NCI-H1694 treated with DMSO at 0.1 percent for 48 hours (cell line): Measurements from ENCODE around the gene C1orf210.
A peak's percentile ranks its signal among the peaks of the same experiment; 100 is the strongest.

Experiments
- DNase-seq: peaks from one replicate; lab custom pipeline; 2025; lab: John Stamatoyannopoulos, UW

C1orf210 gene

DNA sequence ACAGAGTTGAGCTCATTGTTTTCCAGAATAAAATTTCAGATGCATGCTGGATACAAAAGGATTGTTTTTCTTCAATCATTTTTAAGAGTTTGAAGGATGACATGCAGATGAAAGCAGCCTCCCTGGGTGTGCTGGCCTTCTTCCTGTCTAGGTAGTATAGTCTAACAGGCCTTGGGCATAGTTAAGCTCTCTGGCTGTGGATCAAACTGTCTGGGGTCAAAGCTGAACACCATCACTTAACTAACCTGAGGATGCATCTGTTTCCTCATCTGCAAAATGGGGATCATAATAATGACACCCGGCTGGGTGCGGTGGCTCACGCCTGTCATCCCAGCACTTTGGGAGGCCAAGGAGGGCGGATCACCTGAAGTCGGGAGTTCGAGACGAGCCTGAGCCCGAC, 9.4 kb upstream of the C1orf210 start:
- DNase-seq = no peak

DNA sequence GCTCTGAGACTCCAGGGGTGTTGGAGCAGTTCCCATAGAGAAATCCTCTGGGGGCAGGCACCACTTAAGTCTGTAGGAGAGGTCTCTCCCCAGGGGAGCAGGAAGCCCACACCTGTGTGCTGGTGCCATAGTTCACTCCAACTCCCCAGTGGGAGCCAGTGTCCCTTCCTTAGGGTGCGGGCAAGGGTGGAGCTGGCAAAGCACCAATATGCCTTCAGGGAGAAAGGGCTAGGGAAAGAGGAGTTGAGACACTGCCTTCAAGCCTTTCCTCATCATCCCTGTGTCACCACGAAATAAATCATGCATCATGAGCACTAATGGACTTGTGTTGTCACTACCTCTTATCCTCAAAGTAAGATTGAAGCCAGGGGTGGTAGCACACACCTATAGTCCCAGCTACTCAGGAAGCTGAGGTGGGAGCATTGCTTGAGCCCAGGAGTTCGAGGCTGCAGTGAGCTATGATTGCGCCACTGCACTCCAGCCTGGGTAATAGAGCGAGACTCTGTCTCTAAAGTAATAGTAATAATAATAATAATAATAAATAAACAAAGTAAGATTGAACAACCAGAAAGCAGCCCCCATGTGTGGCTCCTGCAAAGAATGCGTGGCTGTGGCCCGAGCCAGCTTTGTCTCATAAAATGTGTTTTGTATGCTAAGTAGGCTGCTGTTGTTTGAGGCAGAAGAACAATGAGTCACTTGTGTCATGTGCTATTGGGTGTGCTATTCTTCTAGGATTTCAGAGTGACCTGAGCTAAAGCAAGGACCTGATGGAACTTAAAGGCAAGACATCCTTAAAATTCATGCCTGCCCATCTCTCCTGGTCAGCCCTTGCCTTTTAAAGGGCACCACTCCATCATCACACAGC, 8.7 kb upstream of the C1orf210 start:
- no peak for DNase-seq

DNA sequence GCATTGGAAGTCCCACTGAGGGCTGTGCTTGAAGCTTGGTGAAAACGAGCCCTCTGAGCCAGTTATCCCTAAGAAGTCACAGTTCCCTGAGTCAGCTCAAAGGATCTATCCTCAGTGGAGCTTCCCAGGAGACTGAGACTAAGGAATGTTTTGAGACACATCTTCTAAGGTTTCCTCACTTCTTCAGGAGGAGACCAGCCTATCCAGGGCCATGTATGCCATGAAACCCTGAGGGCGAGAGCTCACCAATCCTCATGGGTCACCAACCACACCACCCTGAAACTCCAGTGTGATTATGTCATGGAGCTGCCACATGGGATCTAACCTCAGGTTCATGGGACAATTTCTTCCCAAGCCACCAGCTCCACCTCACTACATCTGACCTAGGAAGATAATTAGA, 7.8 kb upstream of the C1orf210 start:
- no peak for DNase-seq

DNA sequence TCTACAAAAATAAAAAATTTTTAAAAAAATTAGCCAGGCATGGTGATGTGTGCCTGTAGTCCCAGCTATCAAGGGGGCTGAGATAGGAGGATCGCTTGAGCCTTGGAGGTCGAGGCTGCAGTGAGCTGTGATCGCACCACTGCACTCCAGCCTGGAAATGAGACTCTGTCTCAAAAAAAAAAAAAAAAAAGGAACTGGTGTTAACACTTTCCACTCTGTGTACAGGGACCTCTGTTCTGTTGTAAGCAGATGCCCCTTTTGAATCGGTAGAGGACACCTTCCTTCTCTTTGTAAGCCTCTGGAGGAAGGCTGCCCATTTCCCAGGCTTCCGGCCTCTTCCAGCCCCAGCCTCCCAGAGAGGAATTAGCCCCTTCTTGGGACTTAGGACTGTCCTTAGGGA, 7.3 kb upstream of the C1orf210 start:
- no peak for DNase-seq

DNA sequence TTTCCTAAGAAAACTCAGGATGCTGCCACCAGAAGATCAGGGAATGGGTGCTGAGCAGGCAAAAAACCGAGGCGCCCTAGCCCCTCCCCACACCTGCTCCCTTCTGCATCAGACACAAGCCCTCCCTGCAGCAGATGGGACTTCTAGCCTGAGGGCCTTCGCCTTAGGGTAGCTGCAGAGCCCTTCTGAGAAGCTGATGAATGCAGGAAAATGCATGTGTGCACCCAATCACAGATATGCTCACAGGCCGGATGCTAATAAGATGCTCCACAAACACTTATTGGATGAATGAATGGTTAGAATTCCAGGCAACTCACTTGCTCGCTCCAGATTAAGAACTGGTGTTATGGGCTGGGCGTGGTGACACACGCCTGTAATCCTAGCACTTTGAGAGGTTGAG, 6.8 kb upstream of the C1orf210 start:
- peak; percentile 35 for DNase-seq

DNA sequence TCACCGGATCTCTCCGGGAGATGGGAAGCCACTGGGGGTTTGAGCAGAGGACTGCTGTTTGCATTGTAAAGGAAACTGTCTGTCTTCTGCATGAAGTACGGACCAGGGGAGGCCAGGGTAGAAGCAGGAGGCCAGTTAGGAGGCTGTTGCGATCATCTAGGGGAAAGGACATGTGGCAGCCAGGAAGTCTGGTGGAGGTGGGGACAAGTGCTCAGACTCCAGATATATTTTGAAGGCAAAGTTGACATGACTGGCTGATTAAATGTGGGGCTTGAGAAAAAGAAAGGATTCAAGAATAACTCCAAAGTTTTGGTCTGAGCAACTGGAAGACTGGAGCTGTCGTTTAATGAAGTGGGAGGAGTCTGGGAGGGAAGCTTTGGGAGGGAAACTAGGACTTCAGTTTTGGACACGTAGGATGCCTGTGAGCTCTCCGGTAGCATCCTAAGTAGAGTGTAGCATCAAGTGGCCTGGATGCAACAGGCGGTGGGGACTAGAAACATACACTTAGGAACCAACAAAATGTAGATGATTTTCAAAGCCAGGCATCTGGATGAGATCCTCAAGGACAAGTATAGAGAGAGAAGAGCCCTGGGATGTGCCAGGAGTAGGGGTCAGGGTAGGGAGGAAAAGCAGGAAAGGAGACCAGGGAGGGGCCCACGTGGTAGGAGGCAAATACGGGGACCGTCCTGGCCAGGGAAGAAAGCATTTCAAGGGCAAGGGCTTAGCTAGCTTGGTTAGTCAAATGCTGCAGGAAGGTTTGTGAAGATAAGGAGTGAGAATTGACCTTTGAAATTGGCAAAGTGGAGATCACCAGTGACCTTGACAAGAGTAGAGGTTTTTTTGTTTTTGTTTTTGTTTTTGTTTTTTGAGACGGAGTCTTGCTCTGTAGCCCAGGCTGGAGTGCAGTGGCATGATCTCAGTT, 3.7 kb upstream of the C1orf210 start:
- no peak for DNase-seq

DNA sequence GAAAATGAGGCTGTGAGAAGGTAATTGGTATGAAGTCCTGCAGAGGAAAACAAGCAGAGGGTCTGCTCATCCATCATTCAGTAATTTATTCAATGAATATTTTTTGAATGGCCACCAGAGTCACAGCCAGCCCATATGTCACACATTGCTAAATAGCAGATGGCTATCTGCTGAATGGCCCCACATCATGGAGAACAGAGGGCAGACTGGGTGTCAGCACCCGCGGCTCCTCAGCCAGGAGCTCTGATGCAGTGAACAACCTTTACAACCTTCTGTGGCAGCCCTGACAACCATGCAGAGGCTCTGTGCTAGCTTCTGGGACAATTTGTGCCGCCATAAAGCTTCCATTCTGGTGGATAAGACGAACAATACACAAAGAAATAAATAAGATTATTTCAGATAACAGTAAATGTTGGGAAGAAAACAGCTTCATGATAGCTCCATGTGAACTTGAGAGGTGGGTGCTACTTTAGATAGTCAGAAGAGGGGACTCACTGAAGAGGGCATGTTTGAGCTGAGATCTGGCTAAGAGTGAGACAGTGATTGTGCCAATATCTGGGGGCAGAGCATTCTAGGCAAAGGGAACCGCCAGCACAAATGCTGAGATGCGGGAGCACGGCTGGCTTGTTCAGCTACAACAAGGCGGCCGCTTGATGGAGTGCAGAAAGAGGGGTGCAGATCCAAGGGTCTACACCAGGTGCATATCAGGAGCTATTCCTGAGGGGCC, 2.8 kb upstream of the C1orf210 start:
- DNase-seq = peak; percentile 38

DNA sequence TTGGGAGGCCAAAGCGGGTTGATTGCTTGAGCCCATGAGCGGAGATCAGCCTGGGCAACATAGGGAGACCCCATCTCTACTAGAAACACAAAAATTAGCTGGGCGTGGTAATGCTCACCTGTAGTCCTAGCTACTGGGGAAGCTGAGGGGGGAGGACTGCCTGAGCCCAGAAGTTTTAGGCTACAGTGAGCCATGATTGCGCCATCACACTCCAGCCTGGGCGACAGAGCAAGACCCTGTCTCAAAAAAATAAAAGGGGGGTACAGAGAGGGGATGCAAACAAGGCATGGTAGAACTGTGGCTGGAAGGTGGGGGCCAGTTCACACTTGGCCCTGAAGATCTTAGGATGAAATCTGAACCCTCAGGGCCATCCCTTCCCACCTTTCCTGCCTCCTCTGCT, 1.2 kb upstream of the C1orf210 start:
- DNase-seq = no peak

DNA sequence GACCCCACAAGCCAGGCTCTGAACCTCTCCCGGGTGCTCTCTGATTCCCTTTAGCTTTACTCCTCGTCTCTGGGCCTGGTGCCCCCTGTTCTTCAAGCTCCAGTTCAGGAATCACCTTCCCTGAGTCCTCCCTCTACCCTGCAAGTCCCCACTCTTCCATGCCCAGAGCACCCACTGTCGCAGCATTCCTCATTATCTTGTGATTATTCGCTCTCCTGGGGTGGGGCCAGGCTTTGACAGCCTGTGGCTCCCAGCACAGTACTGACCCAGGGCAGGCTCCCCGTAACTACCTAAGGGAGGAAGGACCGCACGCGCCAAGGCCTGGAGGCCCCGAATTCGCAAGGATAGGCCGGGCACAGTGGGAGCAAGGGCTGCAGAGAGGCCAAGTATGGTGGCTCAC, 734 bp upstream of the C1orf210 start:
- DNase-seq = no peak

DNA sequence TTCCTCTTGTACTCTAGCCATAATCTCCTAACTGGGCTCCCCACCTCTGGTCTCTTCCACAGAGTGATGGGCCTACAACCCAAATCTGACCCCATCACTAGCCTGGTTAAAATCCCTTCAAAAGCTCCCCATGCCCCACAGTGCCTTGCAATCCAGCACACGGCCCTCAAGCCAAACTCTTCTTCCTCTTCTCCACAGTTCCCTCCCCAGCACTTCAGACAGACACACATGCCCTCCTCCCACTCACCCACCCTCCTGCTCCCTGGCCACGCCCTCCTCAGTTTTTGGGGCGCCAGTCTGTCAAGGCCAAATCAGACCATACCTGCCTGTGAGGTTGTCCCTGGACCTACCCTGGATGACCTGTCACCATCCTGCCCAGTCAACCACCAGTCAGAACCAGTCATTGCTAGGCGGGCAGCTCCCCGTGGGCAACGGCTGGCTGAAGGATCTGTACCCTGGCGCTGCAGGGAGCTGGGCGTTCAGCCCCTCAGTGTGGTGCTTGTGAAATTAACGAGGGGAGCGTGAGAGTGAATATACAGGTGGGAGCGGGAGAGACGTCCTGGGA, 753 bp downstream of the C1orf210 start:
- no peak for DNase-seq

DNA sequence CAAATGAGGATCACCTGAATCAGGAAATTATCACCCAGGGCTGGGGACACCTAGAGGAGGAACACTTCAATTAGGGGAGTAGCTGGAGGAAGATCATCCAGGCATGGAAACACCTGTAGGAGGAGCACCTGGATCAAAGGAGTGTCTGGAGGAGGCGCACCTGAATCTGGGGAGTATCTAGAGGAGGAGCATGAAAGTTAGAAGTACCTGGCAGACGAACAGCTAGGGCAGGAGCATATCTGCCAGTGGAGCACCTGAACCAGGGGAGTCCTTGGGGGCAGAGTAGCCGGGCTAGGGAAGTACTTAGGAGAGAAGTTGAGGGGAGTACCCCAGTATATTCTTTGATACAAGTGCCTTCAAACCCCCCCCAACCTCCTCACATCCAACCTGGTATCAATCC, 1.3 kb downstream of the C1orf210 start:
- DNase-seq = no peak

DNA sequence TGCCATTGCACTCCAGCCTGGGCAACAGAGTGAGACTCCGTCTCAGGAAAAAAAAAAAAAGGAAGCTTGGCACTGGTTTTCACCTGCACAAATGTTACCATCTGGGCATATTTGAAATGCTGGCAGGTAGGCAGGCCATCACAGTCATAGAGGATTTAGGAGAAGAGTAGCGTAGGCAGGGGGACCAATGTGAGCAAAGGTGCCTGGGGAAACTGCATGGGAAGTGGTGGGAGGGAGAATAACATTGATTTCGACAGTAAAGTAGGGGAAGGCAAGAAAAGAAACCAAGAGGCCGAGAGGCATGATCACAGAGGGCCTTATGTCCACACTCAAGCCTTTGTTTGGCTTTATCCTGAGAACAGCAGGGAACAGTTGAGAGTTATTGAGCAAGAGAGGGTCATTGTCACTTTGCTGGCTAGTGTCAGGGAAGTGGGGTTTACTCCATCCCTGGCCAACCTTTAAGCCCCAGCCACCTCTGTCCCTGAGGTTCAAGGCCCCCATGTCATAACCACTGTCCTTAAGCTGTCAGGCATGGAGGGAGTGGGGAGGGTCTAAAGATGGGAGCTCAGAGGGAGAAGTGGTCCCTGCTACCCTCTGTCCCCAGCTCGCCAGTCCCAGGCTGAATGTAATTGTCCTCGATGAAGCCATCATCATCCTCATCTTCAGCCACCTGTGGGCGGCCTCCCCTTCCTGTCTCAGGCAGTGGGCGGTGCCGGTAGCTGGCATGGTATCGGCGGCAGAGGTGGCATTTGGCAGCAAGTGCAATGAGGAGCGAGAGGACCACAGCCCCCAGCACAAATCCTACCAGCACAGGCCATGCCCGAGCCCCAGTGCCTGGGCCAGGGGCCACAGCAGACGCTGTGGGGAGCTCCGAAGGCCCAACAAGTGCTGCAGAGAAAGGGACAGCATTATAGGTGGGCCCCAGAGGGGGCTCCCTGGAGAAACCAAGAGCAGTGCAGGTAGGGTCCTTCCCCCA, 2.9 kb downstream of the C1orf210 start:
- no peak for DNase-seq

DNA sequence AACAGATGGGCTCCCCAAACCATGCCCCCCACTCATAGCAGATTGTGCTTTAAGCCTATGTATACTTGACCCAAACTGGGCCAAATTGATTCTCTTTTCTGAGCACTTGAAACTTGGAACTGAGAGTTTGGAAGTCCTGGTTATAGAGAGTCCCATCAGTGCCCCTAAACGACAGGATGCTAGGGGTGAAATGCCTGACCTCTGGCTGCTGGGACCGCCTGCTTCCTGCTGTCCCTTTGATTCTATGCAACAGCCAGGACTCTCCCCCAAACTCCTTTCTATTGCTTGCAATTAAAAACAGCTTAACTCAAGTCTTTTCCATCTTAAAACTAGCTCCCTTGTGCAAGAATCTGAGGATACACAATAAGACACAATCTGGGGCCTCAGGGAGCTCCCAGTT, 4.7 kb downstream of the C1orf210 start:
- DNase-seq = no peak

DNA sequence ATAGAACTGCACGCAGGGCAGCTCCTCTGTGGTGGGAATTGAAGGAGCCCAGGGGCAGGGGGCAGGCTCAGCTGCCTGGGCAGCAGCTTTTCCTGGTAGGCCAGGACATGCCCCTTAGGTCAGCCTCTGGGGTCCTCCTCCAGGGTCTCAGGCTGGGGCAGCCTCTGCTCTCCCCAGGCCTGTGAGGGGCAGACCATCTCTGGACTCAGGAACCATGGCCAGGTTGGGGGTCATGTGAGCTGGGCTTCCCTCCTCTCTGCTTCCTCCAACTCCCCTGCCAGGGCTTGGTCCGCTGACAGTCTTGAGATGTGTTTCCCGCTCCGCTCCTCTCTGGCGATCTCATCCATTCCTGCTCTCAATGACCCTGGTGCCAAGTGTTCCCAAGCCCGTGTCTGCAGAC, 5.7 kb downstream of the C1orf210 start:
- DNase-seq = no peak

DNA sequence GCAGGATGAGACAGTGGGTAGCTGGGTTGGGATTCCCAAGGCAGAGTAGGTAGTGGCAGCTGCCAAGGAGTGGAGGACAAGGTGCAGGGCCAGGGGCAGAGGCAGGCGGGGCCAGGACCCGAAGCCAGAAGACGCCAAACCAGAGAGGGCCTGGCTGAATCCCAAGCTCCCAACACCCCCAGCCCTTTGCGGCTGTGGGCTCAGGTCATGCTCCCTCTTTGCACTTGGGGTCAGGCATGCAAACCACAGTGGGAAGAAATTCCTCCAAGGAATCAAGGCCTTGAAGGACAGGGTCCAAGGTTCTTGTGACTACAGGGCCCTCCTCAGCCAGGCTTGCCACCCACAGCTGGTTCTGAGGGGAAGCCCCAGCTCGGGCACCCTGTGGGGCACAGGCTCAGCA, 6.2 kb downstream of the C1orf210 start:
- no peak for DNase-seq

DNA sequence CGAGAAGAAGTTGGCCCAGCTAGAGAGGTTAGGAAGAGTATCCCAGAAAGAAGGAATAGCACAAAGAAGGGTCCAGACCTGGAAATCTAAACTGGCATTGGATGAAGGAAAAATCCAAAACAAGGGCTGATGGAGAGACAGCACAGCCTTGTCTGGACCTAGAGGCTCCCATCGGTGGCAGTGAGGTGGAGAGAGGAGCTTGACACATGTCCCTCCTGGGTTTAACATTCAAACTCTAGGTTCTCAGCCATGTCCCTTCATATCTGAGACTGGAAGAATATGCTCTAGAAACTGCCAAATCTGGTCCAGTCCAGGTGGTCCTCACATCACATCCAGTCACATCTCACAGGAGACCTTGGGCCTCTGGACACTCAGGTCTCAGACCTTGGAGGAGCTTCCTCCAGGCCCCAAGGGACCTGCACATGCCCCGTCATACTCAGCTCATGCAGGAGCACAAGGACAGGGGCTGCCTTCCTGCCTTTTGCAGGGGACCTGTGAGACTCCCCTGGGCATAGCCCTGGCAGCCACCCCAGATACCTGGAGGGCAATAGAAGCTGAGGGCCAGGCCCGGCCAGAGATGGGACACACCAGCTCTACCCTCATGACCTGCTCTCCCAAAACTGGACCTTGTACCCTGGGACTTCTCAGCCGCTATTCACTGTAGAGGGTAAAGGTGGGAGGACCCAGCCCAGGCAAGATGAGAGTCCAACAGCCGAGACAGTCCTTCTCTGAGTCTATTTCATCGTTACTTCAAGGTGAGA, 8.1 kb downstream of the C1orf210 start:
- no peak for DNase-seq

DNA sequence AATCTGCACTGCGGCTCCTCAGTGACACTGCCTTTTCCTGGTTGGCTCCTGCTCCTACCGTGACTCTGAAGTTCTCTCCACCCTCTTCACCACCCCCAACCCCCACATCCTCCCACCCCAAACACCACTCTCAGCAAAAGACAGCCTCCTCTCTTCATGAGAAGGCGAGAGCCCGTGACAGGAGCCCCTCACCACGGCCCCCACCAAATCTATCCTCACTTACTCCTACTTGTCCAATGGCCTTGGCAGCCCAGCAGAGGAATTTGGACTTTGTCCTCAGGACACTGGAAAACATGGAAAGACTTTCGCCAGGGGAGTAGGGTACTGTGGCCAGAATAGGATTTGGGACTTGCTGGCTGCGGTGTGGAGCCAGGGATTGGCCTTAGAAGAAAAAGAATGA, 8.7 kb downstream of the C1orf210 start:
- DNase-seq = no peak

DNA sequence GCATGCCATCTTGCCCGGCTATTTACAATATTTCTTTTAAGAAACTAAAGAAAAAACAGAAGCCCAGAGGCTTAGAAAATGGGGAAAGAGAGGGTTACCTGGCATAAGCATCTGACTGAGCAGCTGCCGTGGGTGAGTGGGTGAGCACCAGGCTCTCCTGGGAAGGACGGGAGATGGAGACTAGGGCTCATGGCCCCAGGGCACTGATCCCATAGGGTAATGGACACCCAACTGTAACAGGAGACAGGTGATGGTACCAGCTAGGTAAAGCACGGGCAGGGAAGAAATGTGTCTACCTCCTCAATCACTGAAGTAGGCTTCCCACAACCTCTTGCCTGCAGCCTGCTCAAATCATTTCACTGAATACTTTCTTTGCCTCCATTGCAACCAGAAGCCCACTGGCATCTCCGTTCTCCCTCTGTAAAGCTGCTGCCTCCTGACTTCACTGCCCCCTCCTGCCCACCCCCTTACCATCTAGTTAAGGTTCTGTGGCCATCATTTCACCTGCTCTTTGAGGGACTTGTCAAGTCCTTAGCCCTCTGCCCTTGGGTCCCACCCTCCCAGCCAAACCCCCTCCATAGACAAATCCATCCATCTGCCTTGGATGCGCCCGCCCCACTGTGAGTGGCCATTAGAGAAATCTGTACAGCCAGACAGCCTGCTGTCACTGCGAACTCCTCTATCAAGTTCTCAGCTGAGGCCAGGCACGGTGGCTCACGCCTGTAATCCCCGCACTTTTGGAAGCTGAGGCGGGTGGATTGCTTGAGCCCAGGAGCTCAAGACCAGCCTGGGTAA, 9.4 kb downstream of the C1orf210 start:
- no peak for DNase-seq

DNA sequence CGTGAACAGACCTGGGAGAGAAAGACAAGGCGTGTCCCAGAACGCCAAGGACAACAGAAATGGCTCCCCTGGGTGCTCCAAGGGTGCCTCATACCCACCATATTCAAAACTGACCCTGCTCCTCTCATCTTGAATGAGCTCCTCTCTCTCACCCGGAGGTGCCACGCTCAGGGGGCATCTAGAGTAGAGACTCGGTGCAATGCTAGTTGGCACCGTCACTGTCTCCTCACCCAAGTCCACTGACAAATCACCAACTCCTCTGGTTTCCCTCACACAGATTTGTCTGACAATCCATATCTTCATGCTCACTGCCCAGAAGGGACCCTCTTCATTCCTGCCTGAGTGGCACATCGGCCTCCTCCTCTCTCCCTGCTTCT, 10.6 kb downstream of the C1orf210 start:
- DNase-seq = no peak
